ENCODE measurements around the gene WBP1L.
"Not testable (repeated sequence)": the region's sequence is repeated elsewhere in the genome, so short reads cannot be mapped to it uniquely, and the experiment has no call there.

The WBP1L gene

GRCh38 chr10:102732661-102733060 is 11.1 kb upstream of the WBP1L start:
- FAIRE-seq, result no peak
- TF ChIP-seq POLR2A (IDR thresholded peaks at IDR 0.05; ENCODE audit: low read depth, low read length), result no peak
- no peak for DNase-seq (ENCODE audit: insufficient read length, low spot score)

GRCh38 chr10:102735065-102735562 is 8.6 kb upstream of the WBP1L start:
- TF ChIP-seq POLR2A (IDR thresholded peaks at IDR 0.05; ENCODE audit: low read depth, low read length), result no peak
- DNase-seq (ENCODE audit: insufficient read length, low spot score), result no peak
- no peak for FAIRE-seq

DNA sequence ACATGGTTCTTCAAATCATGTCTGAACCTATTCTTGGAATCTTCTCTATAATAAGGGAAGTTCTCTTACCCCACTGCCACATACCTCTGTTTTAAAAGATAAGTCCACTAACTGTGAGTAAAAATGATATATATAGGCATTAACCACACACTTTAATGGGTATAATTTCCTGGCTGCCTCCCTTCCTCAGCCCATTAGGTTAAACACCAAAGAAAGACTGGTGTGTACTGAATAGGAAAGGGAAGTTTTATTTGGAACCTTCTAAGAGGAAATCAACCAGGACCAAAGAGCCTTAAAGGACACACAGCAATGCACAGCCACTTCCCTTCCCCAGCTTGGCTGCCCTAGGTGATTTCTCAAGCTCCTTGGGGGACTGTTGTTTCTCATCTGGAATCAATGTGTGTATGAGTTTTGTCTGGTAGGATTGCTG is 5.0 kb upstream of the WBP1L start:
- FAIRE-seq (no peak), DNase-seq (ENCODE audit: insufficient read length, low spot score) (no peak)
- no peak for TF ChIP-seq POLR2A (IDR thresholded peaks at IDR 0.05; ENCODE audit: low read depth, low read length)

DNA sequence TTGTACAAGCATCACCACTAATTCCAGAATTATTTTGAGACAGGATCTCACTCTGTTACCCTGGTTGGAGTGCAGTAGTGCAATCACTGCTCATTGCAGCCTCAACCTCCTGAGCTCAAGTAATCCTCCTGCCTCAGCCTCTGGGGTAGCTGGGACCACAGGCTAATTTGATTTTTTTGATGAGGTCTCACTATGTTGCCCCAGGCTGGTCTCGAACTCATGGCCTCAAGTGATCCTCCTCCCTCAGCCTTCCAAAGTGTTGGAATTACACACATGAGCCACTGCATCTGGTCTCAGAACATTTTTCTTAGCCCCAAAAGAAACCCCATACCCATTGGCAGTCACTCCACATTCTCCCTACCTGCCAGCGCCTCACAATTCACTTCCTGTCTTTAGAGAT is 3.5 kb upstream of the WBP1L start:
- DNase-seq (ENCODE audit: insufficient read length, low spot score), result no peak
- FAIRE-seq, result no peak
- TF ChIP-seq POLR2A (IDR thresholded peaks at IDR 0.05; ENCODE audit: low read depth, low read length), result no peak

GRCh38 chr10:102741726-102742237 is 2.0 kb upstream of the WBP1L start:
- no peak for TF ChIP-seq POLR2A (IDR thresholded peaks at IDR 0.05; ENCODE audit: low read depth, low read length)
- no peak for DNase-seq (ENCODE audit: insufficient read length, low spot score)

GRCh38 chr10:102742313-102742712 is 1.4 kb upstream of the WBP1L start:
- not testable (repeated sequence) for DNase-seq (ENCODE audit: insufficient read length, low spot score); FAIRE-seq

More at GRCh38 chr10:102741726-102742237, 2.0 kb upstream of the WBP1L start:
- FAIRE-seq, result no peak

DNA sequence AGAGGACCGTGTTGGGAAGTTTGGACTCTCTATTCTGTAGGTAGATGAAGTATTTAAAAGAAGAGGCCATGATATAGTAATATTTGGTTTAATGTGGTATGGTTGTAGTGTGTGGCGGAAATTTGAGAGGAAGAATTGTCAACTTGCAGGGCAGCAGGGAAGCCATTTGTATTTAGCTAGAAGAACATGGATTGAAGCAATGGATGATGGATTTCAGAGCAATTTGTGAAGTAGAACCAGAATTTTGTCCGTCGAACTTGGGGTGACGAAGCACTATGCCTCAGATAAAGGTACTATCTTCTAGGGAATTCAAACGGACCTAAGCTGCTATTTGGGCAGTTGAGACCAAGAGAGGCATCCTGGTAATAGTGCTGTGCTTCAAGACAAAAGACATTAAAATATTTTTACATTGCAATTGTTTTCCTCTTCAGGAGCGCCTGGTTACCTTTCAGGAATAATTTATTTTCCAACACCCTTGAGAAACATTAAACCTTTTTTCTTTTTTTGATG is 615 bp upstream of the WBP1L start:
- TF ChIP-seq POLR2A (IDR thresholded peaks at IDR 0.05; ENCODE audit: low read depth, low read length), result no peak
- DNase-seq (ENCODE audit: insufficient read length, low spot score) (no peak), FAIRE-seq (no peak)

GRCh38 chr10:102744374-102745051 is 765 bp downstream of the WBP1L start:
- FAIRE-seq (no peak), DNase-seq (ENCODE audit: insufficient read length, low spot score) (no peak)
- no peak for TF ChIP-seq POLR2A (IDR thresholded peaks at IDR 0.05; ENCODE audit: low read depth, low read length)

DNA sequence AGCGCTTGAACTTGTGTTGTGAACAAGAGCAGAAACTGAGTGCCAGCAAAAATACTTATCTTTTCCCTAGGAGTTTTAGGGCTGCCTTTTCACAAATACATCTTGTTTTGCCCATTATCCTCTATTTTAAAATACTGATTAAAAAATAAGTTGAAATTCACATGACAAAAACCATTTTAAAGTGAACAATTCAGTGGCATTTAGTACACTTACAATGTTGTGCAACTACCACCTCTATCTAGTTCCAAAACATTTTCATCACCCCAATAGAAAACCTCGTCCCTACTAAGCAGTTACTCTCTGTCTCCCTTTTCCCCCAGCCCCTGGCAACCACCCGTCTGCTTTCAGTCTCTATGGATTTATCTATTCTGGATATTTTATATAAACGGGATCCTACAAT is 1.4 kb downstream of the WBP1L start:
- no peak for DNase-seq (ENCODE audit: insufficient read length, low spot score)
- FAIRE-seq, result no peak
- TF ChIP-seq POLR2A (IDR thresholded peaks at IDR 0.05; ENCODE audit: low read depth, low read length), result no peak

GRCh38 chr10:102752266-102752930 is 8.7 kb downstream of the WBP1L start:
- no peak for FAIRE-seq

GRCh38 chr10:102752934-102753664 is 9.4 kb downstream of the WBP1L start:
- FAIRE-seq, result no peak
- no peak for TF ChIP-seq POLR2A (IDR thresholded peaks at IDR 0.05; ENCODE audit: low read depth, low read length)
- no peak for DNase-seq (ENCODE audit: insufficient read length, low spot score)

More at GRCh38 chr10:102752266-102752930, 8.7 kb downstream of the WBP1L start:
- no peak for DNase-seq (ENCODE audit: insufficient read length, low spot score)
- no peak for TF ChIP-seq POLR2A (IDR thresholded peaks at IDR 0.05; ENCODE audit: low read depth, low read length)

DNA sequence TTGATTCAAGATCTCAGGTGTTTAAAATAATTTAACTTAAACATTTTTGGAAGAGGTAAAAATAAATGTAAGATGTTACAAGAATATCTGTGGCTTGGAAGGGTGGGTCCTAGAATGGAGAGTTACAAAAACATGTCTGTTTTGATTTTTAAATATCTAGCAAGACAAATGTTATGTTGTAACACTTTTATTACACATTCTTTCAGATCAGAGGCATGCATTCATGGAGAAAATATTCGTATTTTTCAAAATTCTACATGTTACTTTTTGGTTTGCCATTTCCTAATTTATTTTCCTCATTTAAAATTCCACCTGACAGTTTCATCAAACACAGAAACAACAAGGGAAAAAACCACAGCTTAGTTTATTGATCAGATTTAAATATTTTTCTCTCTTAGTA is 10.0 kb downstream of the WBP1L start:
- DNase-seq (ENCODE audit: insufficient read length, low spot score) (no peak), FAIRE-seq (no peak)
- TF ChIP-seq POLR2A (IDR thresholded peaks at IDR 0.05; ENCODE audit: low read depth, low read length), result no peak

DNA sequence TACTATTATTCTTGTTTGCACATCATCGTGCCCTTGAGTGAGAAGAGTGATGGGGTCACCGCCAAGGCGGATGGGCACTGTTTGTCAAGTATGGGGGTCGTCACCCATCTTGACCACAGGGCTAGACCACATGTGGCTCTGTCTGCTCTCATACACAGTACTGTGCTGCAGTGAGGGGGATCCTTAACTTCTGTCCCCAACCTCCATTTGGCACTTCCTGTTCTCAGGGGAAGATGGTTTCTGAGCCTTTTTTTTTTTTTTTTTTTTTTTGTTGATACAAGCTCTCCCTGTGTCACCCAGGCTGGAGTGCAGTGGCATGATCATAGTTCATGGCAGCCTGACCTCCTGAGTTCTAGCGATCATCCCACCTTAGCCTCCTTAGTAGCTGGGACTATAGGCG is 13.6 kb downstream of the WBP1L start:
- DNase-seq (ENCODE audit: insufficient read length, low spot score) (no peak), FAIRE-seq (no peak)
- no peak for TF ChIP-seq POLR2A (IDR thresholded peaks at IDR 0.05; ENCODE audit: low read depth, low read length)

Measured in H54 (cell line).